MM.1S (cell line): ENCODE data around the gene CFAP57.

Experiments
- DNase-seq: peaks from one replicate; pipeline ENCODE4 v3.0.0-alpha.2; 2015
- H2AFZ ChIP-seq: fragments of 300-600 bp; sonication (generic); 2 replicates; pipeline ENCODE4 v1.6.0; 2016; ENCODE audit warnings: antibody characterized with exemption, low read length
- H3F3A ChIP-seq: fragments of 300-600 bp; sonication (generic); 2 replicates; pipeline ENCODE4 v1.6.1; 2016; ENCODE audit warnings: mild to moderate bottlenecking, antibody characterized with exemption, low read length, moderate library complexity, mixed read lengths; ENCODE audit not compliant: insufficient read depth
- H3K27ac ChIP-seq: fragments of 300-600 bp; sonication (generic); 2 replicates; pipeline ENCODE4 v1.5.1; 2016; ENCODE audit warnings: mild to moderate bottlenecking, low read length
- H3K27me3 ChIP-seq: fragments of 300-600 bp; sonication (generic); replicated peaks from 2 replicates; pipeline ENCODE4 v1.6.0; 2016; ENCODE audit warnings: low read length; ENCODE audit not compliant: insufficient read depth
- H3K36me3 ChIP-seq: fragments of 300-600 bp; sonication (generic); replicated peaks from 2 replicates; pipeline ENCODE4 v1.6.1; 2016; ENCODE audit warnings: mild to moderate bottlenecking, low read length, mixed read lengths; ENCODE audit not compliant: insufficient read depth
- H3K4me1 ChIP-seq: fragments of 300-600 bp; sonication (generic); 2 replicates; pipeline ENCODE4 v1.6.1; 2016; ENCODE audit warnings: low read length, mixed read lengths
- H3K4me2 ChIP-seq: fragments of 300-600 bp; sonication (generic); 2 replicates; pipeline ENCODE4 v1.6.0; 2016; ENCODE audit warnings: low read depth, low read length
- H3K4me3 ChIP-seq: fragments of 300-600 bp; sonication (generic); 2 replicates; pipeline ENCODE4 v1.5.1; 2016; ENCODE audit warnings: low read length, mixed read lengths
- H3K79me2 ChIP-seq: fragments of 300-600 bp; sonication (generic); 2 replicates; pipeline ENCODE4 v1.6.1; 2016; ENCODE audit warnings: mixed run types, low read length, mixed read lengths
- H3K9ac ChIP-seq: fragments of 300-600 bp; sonication (generic); 2 replicates; pipeline ENCODE4 v1.6.1; 2016; ENCODE audit warnings: low read length, mixed read lengths
- H3K9me2 ChIP-seq: fragments of 300-600 bp; sonication (generic); replicated peaks from 2 replicates; pipeline ENCODE4 v1.6.1; 2016; ENCODE audit warnings: mild to moderate bottlenecking, low read length, mixed read lengths; ENCODE audit not compliant: insufficient read depth
- H3K9me3 ChIP-seq: fragments of 300-600 bp; sonication (generic); replicated peaks from 2 replicates; pipeline ENCODE4 v1.6.1; 2016; ENCODE audit warnings: mild to moderate bottlenecking, low read length, mixed read lengths; ENCODE audit not compliant: insufficient read depth
- H4K20me1 ChIP-seq: fragments of 300-600 bp; sonication (generic); 2 replicates; pipeline ENCODE4 v1.6.1; 2016; ENCODE audit warnings: mild to moderate bottlenecking, low read length, moderate library complexity, mixed read lengths; ENCODE audit not compliant: insufficient read depth
- EZH2 ChIP-seq: fragments of 300-600 bp; sonication (generic); optimal IDR thresholded peaks from 2 replicates; pipeline ENCODE3; 2017; ENCODE audit warnings: low read depth, mild to moderate bottlenecking, antibody characterized with exemption, low read length, mixed read lengths
- EZH2phosphoT487 ChIP-seq: fragments of 300-600 bp; sonication (generic); IDR thresholded peaks from 2 replicates; pipeline ENCODE4 v1.6.1; 2018; ENCODE audit warnings: antibody characterized with exemption, low read length
- TF ChIP-seq, protein P1 (sequence below): fragments of 300-600 bp; sonication (generic); IDR thresholded peaks from 2 replicates; pipeline ENCODE4 v1.5.1; 2016; ENCODE audit warnings: antibody characterized with exemption, low read length, mixed read lengths

CFAP57 gene

DNA sequence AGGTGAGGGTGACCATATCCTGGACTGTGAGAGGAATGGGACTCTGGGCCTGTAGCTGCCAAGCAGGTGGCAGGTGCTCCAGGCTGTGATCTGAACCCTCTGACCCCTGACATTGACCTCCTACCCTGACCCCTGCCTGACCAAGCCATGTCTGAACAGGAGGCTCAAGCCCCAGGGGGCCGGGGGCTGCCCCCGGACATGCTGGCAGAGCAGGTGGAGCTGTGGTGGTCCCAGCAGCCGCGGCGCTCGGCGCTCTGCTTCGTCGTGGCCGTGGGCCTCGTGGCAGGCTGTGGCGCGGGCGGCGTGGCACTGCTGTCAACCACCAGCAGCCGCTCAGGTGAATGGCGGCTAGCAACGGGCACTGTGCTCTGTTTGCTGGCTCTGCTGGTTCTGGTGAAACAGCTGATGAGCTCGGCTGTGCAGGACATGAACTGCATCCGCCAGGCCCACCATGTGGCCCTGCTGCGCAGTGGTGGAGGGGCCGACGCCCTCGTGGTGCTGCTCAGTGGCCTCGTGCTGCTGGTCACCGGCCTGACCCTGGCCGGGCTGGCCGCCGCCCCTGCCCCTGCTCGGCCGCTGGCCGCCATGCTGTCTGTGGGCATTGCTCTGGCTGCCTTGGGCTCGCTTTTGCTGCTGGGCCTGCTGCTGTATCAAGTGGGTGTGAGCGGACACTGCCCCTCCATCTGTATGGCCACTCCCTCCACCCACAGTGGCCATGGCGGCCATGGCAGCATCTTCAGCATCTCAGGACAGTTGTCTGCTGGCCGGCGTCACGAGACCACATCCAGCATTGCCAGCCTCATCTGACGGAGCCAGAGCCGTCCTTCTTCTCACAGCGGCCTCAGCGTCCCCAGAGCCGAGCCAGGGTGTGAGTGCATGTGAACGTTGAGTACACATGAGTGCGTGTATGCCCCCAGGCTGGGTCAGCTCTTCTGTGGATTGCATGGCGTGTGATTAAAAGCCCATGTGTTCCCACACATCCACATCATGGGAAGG lies 100.7 kb downstream of the CFAP57 start:
- no peaks in the 10 kb centered on the region for H3F3A ChIP-seq
- no peak overlapping the region for H3K4me2 ChIP-seq
- no peak overlapping the region for H3K9ac ChIP-seq
- no peaks in the 10 kb centered on the region for H3K9me3 ChIP-seq
- H3K9me2 ChIP-seq = no peaks in the 10 kb centered on the region
- no peak overlapping the region for H3K27ac ChIP-seq
- no peak overlapping the region for H3K4me3 ChIP-seq
- H3K79me2 ChIP-seq = no peaks in the 10 kb centered on the region
- H4K20me1 ChIP-seq = no peaks in the 10 kb centered on the region
- H3K4me1 ChIP-seq = 0 out of 2 replicates have a peak, but pooled peaks cover 5% of the 10 kb centered on the region
- TF ChIP-seq, protein P1, sequence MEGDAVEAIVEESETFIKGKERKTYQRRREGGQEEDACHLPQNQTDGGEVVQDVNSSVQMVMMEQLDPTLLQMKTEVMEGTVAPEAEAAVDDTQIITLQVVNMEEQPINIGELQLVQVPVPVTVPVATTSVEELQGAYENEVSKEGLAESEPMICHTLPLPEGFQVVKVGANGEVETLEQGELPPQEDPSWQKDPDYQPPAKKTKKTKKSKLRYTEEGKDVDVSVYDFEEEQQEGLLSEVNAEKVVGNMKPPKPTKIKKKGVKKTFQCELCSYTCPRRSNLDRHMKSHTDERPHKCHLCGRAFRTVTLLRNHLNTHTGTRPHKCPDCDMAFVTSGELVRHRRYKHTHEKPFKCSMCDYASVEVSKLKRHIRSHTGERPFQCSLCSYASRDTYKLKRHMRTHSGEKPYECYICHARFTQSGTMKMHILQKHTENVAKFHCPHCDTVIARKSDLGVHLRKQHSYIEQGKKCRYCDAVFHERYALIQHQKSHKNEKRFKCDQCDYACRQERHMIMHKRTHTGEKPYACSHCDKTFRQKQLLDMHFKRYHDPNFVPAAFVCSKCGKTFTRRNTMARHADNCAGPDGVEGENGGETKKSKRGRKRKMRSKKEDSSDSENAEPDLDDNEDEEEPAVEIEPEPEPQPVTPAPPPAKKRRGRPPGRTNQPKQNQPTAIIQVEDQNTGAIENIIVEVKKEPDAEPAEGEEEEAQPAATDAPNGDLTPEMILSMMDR = no peak
- TF ChIP-seq EZH2 (no peak), EZH2phosphoT487 (no peak)
- no peak for DNase-seq
- no peak overlapping the region for H2AFZ ChIP-seq
- H3K27me3 ChIP-seq = no peaks in the 10 kb centered on the region
- no peaks in the 10 kb centered on the region for H3K36me3 ChIP-seq

DNA sequence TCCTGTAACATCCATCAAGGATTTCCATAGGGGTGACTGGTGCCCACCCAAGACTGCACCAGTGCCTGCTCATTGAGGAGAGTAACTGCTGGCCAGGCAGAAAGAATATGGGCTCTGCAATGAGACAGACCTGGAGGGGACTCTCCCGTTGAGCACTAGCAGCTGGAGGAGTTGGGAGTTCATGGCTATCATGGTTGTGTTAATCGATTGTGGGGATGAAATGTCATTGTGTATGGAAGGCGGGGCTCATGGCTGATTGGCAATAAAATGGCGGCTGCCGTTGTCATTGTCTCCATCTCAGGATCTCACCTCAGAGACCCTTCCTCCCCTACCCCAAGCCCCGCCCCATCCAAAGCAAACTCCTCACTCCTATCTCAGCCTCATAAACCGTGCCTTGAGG lies 101.6 kb downstream of the CFAP57 start:
- DNase-seq = no peak
- Histone ChIP-seq H3K9me3 (no peaks in the 10 kb centered on the region), H2AFZ (no peak overlapping the region), H3K4me1 (0 out of 2 replicates have a peak, but pooled peaks cover 5% of the 10 kb centered on the region), H4K20me1 (no peaks in the 10 kb centered on the region), H3K4me3 (no peak overlapping the region), H3K9me2 (no peaks in the 10 kb centered on the region), H3K36me3 (no peaks in the 10 kb centered on the region), H3K4me2 (no peak overlapping the region), H3F3A (no peaks in the 10 kb centered on the region), H3K9ac (no peak overlapping the region), H3K27me3 (no peaks in the 10 kb centered on the region), H3K79me2 (no peaks in the 10 kb centered on the region), H3K27ac (no peak overlapping the region)
- TF ChIP-seq EZH2 (no peak), EZH2phosphoT487 (no peak)
- TF ChIP-seq, protein P1 = no peak

DNA sequence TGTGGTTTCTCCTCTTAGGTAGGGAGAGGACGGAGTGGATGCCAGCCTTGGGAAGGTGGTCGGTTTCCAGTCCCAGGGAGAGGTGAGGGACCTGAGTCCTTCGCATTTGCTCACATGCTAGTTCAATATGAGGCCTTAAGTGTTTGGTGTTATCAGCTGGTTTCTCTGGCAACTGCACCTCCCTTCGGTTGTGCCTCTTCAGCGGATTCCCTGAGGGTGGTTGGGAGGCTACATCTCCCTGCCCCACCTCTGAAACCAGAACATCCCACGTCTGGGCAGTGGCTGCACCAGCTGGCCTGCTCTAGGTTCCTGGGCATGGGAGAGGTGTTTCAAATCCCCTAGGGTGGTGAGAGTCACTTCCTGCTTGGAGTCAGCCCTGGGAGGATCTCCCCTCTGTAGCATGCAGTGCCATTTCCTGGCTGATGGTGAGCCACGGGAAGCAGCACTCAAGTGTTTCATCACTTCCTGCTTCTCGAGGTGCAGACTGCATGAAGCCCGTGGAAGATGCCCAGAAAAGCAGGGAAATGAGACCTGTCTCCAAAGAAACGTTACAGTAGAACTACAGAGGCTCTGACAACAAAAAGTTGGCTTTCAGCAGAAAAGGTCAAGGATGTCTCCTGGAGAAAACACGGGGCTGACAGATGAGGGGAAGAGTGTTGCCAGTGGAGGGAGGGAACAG lies 102.1 kb downstream of the CFAP57 start:
- Histone ChIP-seq H4K20me1 (no peaks in the 10 kb centered on the region), H3K9ac (no peak overlapping the region), H3K79me2 (no peaks in the 10 kb centered on the region), H2AFZ (peak overlapping the region; percentile 51), H3K9me3 (no peaks in the 10 kb centered on the region), H3K27ac (no peak overlapping the region), H3K4me3 (no peak overlapping the region), H3K4me1 (0 out of 2 replicates have a peak, but pooled peaks cover 5% of the 10 kb centered on the region), H3K9me2 (no peaks in the 10 kb centered on the region), H3F3A (no peaks in the 10 kb centered on the region), H3K36me3 (no peaks in the 10 kb centered on the region), H3K27me3 (no peaks in the 10 kb centered on the region), H3K4me2 (peak overlapping the region; percentile 28; the same call in 1 of the 2 replicates)
- TF ChIP-seq EZH2phosphoT487 = no peak
- TF ChIP-seq, protein P1 = no peak
- TF ChIP-seq EZH2 = no peak
- DNase-seq = peak; percentile 18
